HG03060 (cell line): ENCODE data around the gene ATP8A1.

Experiments used
- ATAC-seq: cut with Tn5 transposase; IDR thresholded peaks from one replicate; pipeline ENCODE4 v1.9.1; 2021; ENCODE audit warnings: low read depth, moderate number of reproducible peaks; ENCODE audit not compliant: unreplicated experiment

Gene ATP8A1

DNA sequence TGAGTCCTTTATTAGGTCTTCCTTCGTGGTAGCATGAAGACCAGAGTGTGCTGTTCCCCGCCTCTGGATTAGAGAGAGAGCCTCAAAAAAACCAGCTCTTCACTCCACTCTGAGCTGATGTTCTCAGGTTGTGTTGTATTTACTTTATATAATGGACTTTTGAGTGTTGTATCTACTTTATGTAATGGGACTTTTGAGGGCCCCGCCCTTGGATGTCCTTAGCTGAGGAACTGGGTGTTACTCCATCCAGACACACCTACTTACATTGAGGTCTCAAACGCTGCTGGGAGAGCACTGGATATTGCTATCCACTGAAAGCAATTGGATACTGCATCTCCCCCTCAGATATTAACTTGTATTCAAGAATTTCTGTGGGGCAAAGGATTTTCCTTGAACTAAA, 28.2 kb downstream of the ATP8A1 start:
- no peak for ATAC-seq

DNA sequence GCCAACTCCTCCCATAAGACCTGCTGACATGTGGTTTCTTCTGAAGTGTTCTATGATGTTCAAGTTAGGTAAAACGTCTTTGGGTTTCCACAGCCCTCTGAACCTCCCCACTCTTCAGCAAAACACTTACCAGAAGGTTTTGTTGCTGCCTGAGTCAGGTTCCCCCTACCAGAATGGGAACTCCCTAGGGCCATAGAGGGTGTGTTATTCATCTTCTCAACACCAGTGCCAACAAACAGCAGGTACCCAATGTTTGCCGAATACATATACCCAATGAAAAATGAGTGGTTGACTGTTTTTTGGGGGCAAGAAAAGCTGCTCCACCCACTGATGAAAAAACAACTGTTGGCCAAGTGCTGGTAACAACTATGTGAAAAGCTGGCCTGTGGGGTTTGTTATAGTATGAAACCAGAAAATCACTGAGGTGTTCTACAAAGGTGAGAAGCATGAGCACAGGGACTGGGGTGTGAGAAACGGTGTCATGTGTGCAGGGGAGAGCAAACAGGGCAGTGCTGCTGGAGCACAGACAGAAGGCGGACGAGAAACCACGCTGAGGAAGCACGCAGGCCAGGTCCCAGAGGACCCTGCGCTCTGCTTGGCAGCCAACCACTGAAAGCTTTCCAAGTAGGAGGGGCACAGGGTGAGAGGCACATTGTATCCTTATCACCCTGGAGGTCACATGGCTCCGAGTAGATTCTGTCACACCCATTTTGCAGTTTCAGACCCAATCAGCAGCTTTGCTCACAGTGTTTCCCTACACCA, 28.8 kb downstream of the ATP8A1 start:
- peak; percentile 85 for ATAC-seq

DNA sequence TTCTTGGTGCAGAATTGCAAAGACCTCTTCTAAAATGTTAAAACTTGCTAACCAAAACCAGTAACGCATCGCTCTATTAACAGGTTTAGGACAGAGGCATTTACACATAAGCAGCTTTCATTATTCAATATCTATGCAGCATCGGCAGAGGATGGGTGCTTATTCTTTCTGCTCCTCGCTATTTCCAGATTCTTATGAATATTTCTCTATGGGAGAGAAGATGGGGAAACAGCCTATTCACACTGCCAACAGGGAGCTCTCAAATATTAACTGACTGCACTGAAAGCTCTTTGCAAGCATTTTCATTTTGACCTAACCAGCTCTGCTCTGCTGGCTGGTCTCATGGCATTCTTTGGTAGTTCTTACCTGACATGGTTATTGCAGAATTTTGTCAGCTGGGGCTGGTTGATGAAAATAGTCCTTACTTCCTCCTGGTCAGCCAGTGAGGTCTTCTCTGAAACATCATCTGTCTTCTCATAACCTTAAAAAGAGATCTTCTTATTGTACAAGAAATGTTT, 30.2 kb downstream of the ATP8A1 start:
- no peak for ATAC-seq

DNA sequence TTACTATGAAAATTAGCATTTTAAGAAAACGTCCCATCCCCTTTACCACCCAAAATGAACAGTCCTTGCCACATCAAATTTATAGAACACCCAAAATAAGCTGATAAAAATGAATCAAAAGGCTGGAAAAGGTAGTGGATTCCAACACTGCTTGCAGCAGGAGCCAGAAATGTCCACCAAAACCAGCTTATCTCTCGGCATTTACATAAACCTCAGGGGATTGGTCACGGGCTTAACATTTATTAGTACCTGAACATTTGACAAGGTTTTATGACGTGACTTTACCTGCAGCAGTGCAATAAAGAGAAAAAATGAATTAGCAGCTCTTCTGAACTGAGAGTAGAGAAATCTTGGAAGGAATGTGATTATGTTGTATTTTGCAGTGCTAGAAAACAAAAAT, 31.6 kb downstream of the ATP8A1 start:
- ATAC-seq: no peak

DNA sequence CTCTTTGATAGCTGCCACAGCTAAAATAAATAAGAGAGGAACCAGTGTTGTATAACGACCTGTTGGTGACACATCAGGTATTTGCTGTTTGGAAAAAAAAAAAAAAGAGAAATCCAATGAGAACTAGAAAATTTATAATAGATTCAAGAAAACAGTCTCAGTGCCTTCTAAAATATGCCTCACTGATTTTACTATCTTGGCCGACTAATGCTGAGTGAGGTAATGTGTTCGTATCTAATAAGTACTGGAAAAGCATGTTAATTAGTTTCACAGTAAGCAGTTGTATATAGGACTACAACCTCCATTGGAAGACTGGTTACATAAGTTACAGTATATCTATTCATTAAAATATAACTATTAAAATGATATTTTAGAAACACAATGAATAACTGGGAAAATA, 32.4 kb downstream of the ATP8A1 start:
- ATAC-seq: no peak

DNA sequence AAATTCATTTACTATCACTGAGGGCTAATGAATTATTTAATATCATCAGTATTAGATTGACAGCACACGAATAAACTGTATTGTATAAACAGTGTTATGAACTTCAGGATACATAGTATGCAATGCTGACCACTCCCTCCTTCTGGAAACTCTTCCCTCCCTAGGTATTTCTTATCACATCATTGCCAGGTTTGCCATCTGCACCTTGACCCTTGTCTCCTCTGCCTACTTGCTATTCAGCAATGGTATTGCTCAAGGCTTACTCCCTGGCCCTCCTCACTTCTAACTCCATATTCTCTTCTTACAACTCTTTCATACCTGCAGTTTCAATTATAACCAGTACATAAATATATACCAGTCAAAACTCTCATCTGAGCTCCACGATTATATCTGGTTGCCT, 38.9 kb downstream of the ATP8A1 start:
- ATAC-seq: no peak

DNA sequence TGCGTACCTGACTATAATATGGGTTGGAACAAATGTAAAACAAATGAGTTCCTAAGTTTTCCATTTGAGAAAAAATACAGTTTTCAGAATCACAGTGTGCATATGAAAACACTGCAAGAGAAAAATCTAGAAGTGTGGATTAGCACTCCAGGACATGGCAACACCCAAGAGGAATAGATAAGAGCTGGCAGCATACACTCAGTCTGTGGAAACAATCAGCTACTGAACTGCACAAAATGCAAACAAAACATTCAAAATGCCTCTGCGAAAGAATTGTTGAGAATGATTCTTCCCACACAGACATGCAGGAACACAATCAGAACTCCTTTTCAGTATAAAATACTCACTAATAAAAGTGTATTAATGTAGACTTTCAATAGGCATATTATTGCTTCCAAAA, 39.9 kb downstream of the ATP8A1 start:
- no peak for ATAC-seq

DNA sequence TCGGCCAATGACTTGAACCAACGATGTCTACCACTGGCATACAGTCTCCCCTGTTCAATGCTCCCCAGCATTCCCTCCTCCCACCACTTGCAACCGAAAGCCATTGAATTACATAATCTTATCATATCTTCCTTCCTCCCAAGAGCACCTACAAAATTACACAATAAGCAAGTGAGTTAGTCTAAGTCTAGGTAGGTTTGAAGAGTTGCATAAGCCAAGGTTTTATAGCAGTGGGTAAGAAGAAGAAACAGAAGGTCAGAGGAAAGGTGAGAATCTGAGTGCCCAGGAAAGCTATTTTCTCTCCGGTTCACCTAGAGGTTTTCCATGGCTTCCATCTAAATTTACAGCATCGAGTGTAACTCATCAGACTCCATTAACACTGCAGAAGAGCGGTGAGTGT, 40.3 kb downstream of the ATP8A1 start:
- no peak for ATAC-seq

DNA sequence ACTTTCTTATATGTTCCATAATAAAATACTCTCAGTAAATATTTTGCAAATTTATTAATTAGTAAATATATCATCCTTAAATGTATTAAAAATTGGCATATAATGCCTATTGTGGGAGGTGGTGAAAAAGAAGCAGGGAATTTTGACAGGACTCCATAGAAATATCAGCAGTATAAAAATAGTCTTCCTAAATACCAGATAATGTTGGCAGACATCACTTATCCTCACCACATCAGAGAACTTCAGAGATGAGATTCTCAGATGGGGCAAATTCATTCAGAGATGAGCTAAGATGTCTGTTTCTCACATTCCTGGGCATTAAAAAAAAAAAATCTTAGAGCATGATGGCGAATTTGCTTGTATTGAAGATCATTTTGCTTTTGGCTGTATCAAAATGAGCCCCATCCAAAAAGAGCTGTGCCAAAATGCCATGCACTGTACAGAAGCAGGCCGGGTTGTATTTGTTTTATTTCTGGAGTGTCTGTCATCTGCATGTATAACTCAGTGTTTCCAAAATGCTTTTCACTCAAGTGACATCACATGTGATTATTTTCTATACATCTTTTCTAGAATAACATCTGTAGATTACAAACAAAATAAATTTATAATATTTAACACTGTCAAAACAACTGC, 41.7 kb downstream of the ATP8A1 start:
- ATAC-seq: no peak

DNA sequence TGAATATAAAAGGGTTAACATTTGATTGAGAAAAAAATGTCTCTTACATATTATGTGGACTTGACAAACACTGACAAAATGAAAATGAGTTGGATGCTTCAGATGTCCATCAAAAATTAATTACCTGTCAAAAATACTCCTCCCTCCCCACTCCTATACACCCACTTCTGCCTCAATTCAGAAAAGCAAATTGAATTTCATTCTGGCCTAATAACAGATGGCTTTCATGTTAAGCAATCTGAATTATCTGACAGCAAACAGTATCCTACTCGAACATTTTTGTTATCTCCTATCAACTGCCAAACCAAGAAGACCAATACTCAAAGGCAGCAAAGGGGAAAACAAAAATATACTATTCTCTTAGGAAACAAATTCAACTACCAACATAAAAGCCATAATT, 44.0 kb downstream of the ATP8A1 start:
- ATAC-seq: no peak

DNA sequence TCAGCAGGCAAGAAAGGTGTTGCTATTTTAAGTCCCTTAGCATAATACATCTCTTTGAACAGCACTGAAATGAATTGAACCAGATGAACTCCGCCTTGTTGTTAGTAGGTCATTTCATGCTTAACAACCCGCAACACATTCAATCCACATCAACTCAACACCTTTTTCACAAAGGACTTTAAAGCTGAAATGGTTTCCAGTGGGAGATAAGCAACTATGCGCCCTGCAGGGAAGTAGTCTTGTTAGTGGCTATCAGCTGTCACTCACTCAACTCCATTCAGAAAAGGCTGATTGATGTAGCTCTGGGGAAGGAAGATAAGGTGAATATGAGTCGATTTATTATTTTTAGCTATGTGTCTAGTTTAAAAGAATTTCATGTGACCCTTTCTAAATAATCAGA, 46.0 kb downstream of the ATP8A1 start:
- no peak for ATAC-seq

DNA sequence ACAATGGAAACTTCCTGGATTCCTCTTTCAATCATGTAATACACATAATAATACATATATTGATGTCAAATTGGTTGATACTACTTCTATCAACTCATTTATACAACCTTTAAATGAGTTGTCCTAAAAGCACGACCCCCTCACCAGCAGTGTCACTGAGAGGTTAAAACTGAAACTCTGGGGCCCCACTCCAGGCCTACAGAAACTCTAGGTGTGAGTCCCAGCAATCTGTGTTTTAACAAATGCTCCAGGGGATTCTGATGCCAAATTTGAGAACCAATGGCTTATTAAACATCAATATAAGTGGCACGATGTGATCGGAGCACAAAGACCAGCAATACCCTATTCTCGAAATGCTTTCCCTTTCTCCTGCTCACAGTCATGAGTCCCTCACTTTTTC, 47.9 kb downstream of the ATP8A1 start:
- ATAC-seq: no peak

DNA sequence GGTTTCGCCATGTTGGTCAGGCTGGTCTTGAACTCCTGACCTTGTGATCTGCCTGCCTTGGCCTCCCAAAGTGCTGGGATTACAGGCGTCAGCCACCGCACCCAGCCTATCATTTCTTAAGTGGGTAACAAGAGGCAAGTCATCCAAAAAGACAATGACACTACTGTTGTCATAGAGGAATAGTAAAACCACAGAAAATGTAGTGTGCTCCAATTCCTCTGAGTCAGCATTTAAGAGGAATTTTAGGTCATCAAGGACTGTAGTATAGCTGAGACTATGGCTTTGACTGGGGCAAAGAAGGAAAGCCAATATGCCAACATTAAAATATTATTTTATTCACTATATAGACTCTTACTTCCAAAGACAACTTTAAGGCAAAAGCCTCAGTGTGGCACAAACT, 48.4 kb downstream of the ATP8A1 start:
- ATAC-seq: no peak

DNA sequence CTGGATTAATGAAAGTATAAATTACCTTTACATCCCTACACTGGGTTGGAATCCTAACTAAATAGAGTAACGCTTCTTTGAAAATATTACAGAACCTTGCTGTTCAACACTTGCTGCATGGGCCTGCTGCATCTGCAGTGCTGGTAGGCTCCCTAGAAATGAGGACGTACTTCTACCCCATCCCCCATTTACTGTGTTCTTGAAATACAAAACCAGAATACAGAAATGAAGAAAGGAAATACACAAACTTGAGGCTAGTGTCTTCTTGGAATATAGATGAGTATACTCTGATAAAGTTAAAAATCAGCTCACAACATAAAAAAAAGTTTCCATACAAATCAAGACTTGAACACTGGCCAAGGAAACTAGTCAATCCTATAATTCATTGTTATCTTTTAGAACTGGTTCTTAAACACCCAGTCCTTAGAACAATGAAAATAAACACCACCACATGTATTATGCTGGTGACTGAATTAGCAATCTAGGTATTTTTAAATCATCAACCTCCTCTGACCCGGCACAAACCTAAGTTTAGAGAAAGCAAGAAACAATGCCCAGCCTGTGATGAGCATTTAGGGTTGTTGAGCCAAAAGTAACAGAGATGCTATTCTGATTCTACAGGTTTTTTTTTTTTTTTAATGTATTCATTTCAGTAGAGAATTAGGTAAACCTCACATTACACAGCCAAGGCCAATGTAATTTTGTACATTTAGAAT, 49.7 kb downstream of the ATP8A1 start:
- ATAC-seq: no peak

DNA sequence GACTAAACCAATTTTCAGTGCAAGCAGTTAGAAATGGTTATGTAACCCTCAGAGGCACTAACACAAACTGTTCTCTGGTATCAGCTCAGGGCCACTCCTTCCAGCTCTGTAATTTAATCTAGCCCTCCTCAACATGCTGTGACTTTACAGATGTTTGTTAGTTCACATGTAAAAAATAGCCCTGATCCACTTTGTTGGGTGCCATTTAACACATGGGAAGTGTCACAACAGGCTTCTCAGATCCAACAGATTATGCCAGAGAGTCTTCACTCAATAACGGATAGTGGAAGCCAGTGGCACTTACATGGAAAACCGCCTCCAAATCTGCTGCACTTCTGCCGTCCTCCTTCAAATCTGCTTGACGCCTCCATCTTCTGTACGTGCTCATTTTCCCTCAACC, 51.6 kb downstream of the ATP8A1 start:
- ATAC-seq: no peak

DNA sequence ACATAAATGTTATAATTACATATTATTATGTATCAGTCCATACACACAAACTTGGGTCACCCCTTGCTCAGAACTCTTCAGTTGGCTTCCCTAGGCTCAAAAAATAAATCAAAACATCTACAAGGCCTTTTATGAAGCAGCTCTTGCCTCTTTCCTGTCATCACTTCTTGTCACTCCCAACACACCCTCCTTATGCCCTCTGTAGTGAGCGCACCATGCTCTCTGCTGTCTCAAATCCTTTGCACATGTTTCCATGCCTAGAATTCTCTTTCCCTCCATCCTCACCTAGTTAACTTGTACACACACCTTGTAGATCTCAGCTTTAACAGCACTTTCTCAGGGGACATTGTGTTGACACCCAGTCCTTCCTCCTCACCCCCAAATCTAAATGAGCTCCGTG, 53.0 kb downstream of the ATP8A1 start:
- no peak for ATAC-seq

DNA sequence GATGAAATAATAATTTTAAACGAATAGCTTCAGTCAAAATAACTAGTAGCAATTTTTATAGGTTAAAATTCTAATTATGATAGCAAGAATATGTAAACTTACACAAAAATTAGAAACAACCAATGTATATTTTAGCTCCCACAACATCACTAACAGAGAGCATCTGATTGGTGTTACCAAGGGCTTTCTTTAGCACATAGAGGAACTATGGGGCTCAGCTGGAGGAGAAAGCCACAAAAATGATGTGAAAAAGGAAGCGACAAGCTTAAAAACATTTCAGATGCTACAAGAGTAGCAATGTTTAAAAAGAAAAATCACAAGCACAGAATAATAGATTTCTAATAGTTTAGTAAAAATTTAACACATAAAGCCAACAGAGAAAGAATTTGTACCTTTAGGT, 56.3 kb downstream of the ATP8A1 start:
- ATAC-seq: no peak

DNA sequence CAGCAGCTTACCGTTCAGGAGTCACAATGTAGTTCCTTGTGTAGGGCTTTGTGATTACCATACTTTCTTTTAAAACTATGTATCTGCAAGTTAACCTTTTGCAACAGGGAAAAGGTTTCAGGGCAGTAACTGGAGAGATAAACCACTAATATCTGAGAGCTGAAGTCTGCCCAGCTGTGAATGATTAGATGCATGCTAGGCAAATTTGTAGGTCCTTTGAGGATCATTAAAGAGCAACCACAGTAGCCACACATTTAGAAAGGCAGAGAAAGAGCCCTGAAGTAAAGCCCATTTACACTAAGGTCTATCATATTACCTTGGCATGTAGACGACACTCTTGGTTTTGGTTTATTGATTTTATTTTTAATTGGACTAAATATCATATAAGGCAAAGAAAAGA, 60.0 kb downstream of the ATP8A1 start:
- ATAC-seq: no peak

DNA sequence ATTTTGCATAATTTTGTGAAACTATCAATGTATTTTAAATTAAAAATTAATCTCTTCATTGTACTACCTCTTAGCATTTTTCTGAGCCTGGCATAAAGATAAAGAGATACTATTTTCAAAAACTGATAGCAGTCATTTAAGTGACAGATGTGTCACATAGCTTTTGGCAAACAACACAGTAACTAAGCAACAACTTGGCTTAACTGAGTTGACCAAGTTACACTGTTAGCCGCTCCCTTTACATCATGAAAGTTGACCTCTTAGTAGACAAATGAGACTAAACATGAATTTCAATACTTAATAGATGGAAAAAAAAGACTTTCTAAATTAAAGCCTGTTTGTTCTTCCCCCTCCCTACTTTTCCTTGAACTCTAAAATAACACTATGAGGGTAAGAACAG, 62.0 kb downstream of the ATP8A1 start:
- ATAC-seq: no peak

DNA sequence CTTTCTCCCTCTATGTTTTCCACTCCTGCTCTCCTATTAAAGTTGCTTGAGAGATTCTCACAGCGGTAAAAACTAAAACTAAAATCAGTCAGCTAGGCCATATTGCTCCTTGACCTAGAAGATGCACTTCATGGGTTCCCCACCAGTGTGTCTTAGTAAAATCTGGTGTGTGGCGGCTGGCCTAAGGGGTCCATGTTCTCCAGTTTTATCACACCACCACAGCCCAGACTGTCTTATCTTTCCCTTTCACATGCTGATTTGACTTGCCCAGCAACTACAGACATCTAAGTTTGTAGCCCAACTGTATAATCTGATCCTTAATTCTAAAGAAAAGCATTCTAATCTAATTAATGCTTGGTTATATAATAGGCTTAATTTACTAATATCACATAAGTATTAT, 68.0 kb downstream of the ATP8A1 start:
- no peak for ATAC-seq

DNA sequence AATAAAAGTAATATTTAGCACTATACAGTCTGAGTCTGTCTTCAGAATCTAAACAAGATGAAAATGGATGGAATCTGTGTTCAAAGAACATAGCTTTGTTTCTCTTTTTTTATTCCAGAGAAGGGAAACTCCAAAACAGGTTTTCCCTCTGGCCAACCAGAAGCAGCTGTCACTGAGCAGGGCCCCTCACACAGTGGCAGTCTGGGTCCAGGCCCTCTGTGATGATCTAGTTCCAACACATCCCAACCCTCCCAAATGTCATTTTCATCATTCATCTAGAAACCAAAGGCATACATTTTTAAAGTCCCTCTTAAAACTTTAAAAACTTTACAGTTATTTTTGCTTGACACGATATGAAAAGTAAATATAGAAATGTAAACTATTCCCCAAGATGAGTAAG, 70.1 kb downstream of the ATP8A1 start:
- no peak for ATAC-seq

DNA sequence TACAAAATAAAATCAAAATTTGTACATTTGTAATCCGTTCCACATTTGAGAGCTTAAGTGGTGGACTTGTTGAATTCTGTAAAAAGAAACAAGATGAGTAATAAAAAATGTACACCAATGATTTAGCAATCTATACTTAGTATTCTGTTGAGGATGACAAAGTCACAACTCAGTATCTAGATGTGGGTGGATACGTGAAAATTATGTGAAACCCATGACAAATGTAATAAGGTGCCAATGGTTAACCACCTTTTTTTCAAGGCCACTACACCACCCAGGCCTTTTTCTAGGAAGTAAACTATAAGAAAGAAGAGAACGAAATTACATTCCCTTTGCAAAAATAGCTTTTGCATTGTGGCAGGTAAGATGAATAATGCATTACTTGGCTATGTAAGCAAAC, 77.0 kb downstream of the ATP8A1 start:
- no peak for ATAC-seq
